Activated gamma-delta T cell (primary cell): ENCODE measurements around the gene CYGB.
"Not testable (repeated sequence)": the region's sequence is repeated elsewhere in the genome, so short reads cannot be mapped to it uniquely, and the experiment has no call there.

Experiments used
- DNase-seq: peaks from one replicate; lab custom pipeline; 2025; lab: John Stamatoyannopoulos, UW

The CYGB gene

DNA sequence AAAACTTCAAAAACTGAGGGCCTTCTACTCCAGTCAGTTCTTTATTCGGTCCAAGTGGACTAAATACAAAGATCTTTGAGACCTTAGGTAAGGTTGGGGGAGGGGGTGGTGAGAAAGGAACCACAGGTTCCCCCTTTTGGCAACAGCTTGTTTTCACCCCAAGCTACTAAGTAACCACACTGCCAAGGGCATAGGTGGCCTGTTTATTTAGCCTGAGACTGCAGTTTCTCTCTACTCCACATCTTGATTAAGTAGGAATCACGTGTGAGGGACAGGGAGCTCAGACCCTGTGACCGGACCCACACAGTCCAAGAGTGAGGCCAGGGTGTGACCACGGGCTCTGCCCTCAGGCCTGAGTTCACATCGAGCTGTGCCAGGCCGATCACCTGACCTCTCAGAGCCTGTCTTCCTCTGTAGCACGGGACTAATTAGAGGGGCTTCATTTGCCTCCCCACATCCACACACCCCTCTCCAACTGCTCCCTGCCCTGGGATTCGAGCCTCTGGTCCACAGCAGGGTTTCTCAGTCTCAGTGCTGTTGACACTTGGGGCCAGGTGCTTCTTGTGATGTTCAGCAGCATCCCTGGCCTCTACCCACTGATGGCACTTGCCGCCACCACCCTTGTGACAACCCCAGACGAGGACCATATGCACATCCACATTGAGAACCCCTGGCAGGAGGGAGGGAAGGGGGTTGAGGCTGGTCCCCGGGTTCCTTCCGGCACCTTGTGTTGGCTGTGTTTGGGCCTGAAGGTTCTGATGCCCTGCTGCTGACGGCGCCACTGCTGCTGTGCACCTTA lies 30.3 kb upstream of the CYGB start:
- no peak for DNase-seq

DNA sequence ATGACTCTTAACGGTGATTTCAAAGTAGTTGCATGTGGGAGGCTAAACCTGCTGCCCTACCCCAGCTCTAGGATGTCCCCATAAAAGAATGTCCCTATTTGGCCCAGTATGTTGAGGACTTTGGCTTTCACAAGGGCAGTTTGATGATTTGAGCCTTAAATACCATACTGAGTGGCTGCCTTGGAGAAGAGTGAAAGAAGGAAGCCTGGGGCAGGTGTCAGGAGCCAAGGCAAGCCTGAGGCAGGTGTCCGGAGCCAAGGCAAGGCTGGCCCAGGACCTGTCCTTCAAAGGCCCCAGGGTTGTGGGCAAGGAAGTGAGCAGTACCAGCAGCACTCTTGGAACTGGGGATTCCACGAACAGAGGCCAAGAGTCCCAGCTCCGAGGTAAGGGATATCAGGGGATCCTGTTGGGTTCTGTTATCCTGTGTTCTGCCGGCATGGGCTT lies 29.5 kb upstream of the CYGB start:
- DNase-seq: no peak

- no peak for DNase-seq
These were observed 29.1 kb upstream of the CYGB start for GRCh38 chr17:76566613-76566943.

GRCh38 chr17:76565728-76566612 lies 28.5 kb upstream of the CYGB start:
- DNase-seq: no peak

- not testable (repeated sequence) for DNase-seq
These were observed 27.6 kb upstream of the CYGB start for GRCh38 chr17:76564991-76565727.

- not testable (repeated sequence) for DNase-seq
These were observed 25.9 kb upstream of the CYGB start for GRCh38 chr17:76563359-76563758.

GRCh38 chr17:76562734-76563148 lies 25.2 kb upstream of the CYGB start:
- DNase-seq: no peak

DNA sequence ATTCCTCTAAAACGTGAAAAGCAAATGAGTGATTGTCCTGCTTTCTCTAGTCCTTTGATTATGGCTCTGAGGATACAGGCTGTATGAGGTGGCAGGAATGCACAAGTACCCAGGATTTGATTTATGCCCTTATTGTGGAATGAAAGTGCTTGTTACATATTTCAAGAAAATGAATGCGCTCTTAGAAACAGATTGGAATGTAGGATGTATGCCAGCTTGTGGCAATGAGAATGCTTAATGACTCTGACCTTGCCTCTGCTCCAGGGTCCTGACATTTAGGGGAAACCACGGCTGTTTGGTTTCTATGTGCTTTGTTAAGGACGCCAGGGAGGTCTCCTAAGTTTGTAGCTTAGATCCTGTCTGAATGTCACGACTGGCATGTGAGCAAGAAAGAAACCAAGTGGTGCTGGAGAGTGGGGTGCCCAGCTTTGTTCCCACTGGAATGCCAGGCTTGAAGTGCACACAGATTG lies 24.3 kb upstream of the CYGB start:
- no peak for DNase-seq

GRCh38 chr17:76561332-76561731 lies 23.8 kb upstream of the CYGB start:
- no peak for DNase-seq

- no peak for DNase-seq
These were observed 23.3 kb upstream of the CYGB start for GRCh38 chr17:76560877-76561221.

DNA sequence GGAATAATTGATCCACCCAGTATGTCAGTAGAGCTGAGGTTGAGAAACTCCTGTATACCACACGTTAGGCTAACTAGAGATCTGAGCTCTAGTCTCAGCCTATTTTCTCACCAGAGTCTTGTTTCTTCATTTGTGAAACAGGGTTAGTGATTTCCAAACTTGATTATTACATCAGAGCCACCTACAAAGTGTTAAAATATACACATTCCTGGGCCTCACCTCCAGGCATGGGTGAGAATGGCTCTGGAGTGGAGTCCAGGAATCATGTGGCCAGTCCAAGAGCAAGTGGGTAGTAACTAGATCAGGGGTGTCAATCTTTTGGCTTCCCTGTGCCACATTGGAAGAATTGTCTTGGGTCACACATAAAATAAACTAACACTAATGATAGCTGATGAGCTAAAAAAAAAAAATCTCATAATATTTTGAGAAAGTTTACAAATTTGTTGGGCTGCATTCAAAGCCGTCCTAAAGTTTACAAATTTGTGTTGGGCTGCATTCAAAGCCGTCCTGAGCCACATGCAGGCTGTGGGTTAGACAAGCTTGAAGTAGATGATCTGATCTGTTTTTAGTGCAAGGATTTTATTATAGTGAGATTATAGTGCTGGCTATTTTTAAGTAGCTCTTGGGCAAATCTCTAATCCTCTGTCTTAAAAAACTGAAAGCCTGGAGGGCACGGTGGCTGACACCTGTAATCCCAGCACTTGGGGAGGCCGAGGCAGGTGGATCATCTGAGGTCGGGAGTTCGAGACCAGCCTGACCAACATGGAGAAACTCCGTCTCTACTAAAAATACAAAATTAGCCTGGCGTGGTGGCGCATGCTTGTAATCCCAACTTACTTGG lies 22.7 kb upstream of the CYGB start:
- DNase-seq: no peak

- DNase-seq: not testable (repeated sequence)
These were observed 22.0 kb upstream of the CYGB start for GRCh38 chr17:76559460-76559859.

- DNase-seq: no peak
These were observed 20.9 kb upstream of the CYGB start for GRCh38 chr17:76558198-76559095.

- peak; percentile 70 for DNase-seq
These were observed 20.1 kb upstream of the CYGB start for GRCh38 chr17:76557368-76558197.

GRCh38 chr17:76556765-76557367 lies 19.4 kb upstream of the CYGB start:
- DNase-seq: peak; percentile 47

DNA sequence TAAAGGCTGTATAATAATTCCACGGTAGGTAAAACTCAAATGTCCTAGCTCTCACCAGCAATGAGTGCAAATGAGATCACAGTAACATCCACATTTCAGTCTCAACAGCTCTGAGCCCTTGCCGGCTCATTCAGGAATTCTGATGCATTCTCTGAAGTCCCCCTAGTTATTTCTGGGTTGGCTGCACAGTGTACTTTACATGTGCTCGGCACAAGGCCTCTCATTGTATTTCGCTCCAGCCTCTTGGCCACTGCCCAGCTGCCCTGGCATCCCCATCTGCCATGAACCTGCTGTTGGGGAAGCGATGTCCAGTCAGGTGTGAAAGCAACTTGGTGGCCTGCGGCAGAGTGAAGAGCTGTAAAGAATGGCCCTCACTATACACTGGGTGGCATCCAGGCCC lies 16.6 kb upstream of the CYGB start:
- DNase-seq: no peak

DNA sequence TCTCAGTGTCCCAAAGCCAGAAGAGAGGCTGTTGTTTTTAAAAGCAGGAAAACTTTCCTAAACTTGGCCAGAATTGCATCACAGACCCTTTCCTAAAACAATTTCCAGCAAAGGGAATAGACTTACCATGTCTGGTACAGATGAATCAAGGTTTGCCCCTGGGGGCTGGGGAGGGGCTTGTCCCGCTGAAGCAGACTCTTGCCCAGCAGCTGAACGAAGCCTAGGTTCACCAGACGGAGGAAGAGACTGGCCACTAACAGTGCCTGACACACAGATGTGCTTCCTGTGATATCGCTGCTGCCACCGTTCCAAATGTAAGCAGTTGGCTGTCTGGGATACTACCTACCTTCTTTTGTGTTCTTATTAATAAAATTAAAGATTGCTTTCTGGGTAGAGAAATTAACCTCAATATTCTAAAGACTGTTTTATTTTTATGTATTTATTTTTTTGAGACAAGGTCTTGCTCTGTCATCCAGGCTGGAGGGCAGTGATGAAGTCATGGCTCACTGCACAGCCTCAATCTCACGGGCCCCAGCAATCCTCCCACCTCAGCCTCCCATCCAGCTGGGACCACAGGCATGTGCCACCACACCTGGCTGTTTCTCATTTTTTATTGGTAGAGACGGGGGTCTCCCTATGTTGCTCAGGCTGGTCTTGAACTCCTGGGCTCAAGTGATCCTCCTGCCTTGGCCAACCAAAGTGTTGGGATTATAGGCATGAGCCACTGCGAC lies 15.8 kb upstream of the CYGB start:
- DNase-seq: no peak

GRCh38 chr17:76551685-76552084 lies 14.2 kb upstream of the CYGB start:
- no peak for DNase-seq
